MM.1S (cell line): ENCODE results near the gene SIAH1.

ENCODE experiments used
- CTCF ChIP-seq: fragments of 300-600 bp; sonication (generic); IDR thresholded peaks from 2 replicates; pipeline ENCODE4 v1.5.1; 2016; ENCODE audit warnings: antibody characterized with exemption, low read length, mixed read lengths
- EZH2 ChIP-seq: fragments of 300-600 bp; sonication (generic); optimal IDR thresholded peaks from 2 replicates; pipeline ENCODE3; 2017; ENCODE audit warnings: low read depth, mild to moderate bottlenecking, antibody characterized with exemption, low read length, mixed read lengths
- EZH2phosphoT487 ChIP-seq: fragments of 300-600 bp; sonication (generic); IDR thresholded peaks from 2 replicates; pipeline ENCODE4 v1.6.1; 2018; ENCODE audit warnings: antibody characterized with exemption, low read length

GRCh38 chr16:48409839-48410632, 24.8 kb upstream of the SIAH1 start:
- TF ChIP-seq EZH2phosphoT487 = no peak
- TF ChIP-seq EZH2 = no peak
- TF ChIP-seq CTCF = no peak
